HEK293 (cell line): ENCODE data around the gene IFT52.

Source experiments
- CTCF ChIA-PET: fragments of 350-600 bp; formaldehyde crosslinking; extraction: SDS; loops from one replicate; lab custom pipeline; 2021; ENCODE audit warnings: antibody characterized with exemption; lab: Yijun Ruan, JAX
- POLR2A ChIA-PET: fragments of 300-600 bp; formaldehyde crosslinking; extraction: SDS; loops from one replicate; lab custom pipeline; 2020; ENCODE audit warnings: antibody characterized with exemption, inconsistent platforms; lab: Yijun Ruan, JAX
- H3K27ac ChIP-seq: fragments of 200-500 bp; sonication (Bioruptor generic); 2 replicates; pipeline ENCODE4 v1.5.1; 2014; ENCODE audit warnings: low read depth, low read length, control low read depth, inconsistent platforms; ENCODE audit errors: extremely low read depth
- H3K36me3 ChIP-seq, 2 experiments: fragments of 200-500 bp in 1 of 2; sonication (Bioruptor generic) in 1 of 2; 1 replicate in 1 of 2; 2 replicates in 1 of 2; pipeline ENCODE4 v1.5.1; 2014 to 2017; ENCODE audit warnings: inconsistent platforms in 2 of 2, low read length in 2 of 2; ENCODE audit not compliant: control insufficient read depth in 2 of 2, insufficient read depth in 1 of 2
- H3K4me1 ChIP-seq: fragments of 200-500 bp; sonication (Bioruptor generic); 2 replicates; pipeline ENCODE4 v1.5.1; 2014; ENCODE audit warnings: mild to moderate bottlenecking, low read length, inconsistent platforms; ENCODE audit not compliant: control insufficient read depth, insufficient read depth
- H3K4me3 ChIP-seq: 2 replicates; pipeline ENCODE4 v1.5.1; 2011; ENCODE audit warnings: low read depth, mild to moderate bottlenecking, control low read depth, low read length, moderate library complexity
- H3K9me3 ChIP-seq: fragments of 200-500 bp; sonication (Bioruptor generic); 2 replicates; pipeline ENCODE4 v1.5.1; 2014; ENCODE audit warnings: low read depth, low read length, inconsistent platforms; ENCODE audit not compliant: control insufficient read depth, insufficient read depth
- FEZF1 ChIP-seq: fragments of 450-650 bp; formaldehyde crosslinking; IDR thresholded peaks from 2 replicates; pipeline ENCODE4 v1.5.1; 2016; ENCODE audit warnings: missing biosample characterization, missing genetic modification characterization
- GLIS2 ChIP-seq: fragments of 450-650 bp; formaldehyde crosslinking; IDR thresholded peaks from 2 replicates; pipeline ENCODE4 v1.5.1; 2016; ENCODE audit warnings: missing biosample characterization, missing genetic modification characterization
- KLF16 ChIP-seq: fragments of 450-650 bp; formaldehyde crosslinking; IDR thresholded peaks from 2 replicates; pipeline ENCODE4 v1.5.1; 2017; ENCODE audit warnings: missing biosample characterization, missing genetic modification characterization
- KLF9 ChIP-seq: fragments of 450-650 bp; formaldehyde crosslinking; IDR thresholded peaks from 2 replicates; pipeline ENCODE4 v1.5.1; 2016; ENCODE audit warnings: missing biosample characterization, missing genetic modification characterization, low read depth
- PRDM1 ChIP-seq: fragments of 450-650 bp; formaldehyde crosslinking; IDR thresholded peaks from 2 replicates; pipeline ENCODE4; 2016; ENCODE audit warnings: missing biosample characterization, missing genetic modification characterization
- RBAK ChIP-seq: fragments of 450-650 bp; formaldehyde crosslinking; IDR thresholded peaks from 2 replicates; pipeline ENCODE4 v1.5.1; 2016; ENCODE audit warnings: missing biosample characterization, missing genetic modification characterization
- SP7 ChIP-seq: fragments of 450-650 bp; formaldehyde crosslinking; IDR thresholded peaks from 2 replicates; pipeline ENCODE4 v1.5.1; 2016; ENCODE audit warnings: missing biosample characterization, missing genetic modification characterization
- ZBTB17 ChIP-seq: fragments of 450-650 bp; formaldehyde crosslinking; IDR thresholded peaks from 2 replicates; pipeline ENCODE4 v1.5.1; 2016; ENCODE audit warnings: missing biosample characterization, missing genetic modification characterization
- ZBTB48 ChIP-seq: fragments of 450-650 bp; formaldehyde crosslinking; IDR thresholded peaks from 2 replicates; pipeline ENCODE4 v1.5.1; 2016; ENCODE audit warnings: missing biosample characterization, missing genetic modification characterization
- ZBTB49 ChIP-seq: fragments of 450-650 bp; formaldehyde crosslinking; IDR thresholded peaks from 2 replicates; pipeline ENCODE4 v1.5.1; 2016; ENCODE audit warnings: missing biosample characterization, missing genetic modification characterization, low read depth
- ZFP37 ChIP-seq: fragments of 450-650 bp; formaldehyde crosslinking; IDR thresholded peaks from 2 replicates; pipeline ENCODE4 v1.5.1; 2016; ENCODE audit warnings: missing biosample characterization, missing genetic modification characterization
- ZIC2 ChIP-seq: fragments of 450-650 bp; formaldehyde crosslinking; IDR thresholded peaks from 2 replicates; pipeline ENCODE4 v1.5.1; 2016; ENCODE audit warnings: missing biosample characterization, missing genetic modification characterization
- ZNF148 ChIP-seq: fragments of 450-650 bp; formaldehyde crosslinking; IDR thresholded peaks from 2 replicates; pipeline ENCODE4 v1.5.0; 2017; ENCODE audit warnings: missing biosample characterization, missing genetic modification characterization, borderline replicate concordance
- ZNF18 ChIP-seq: fragments of 450-650 bp; formaldehyde crosslinking; IDR thresholded peaks from 2 replicates; pipeline ENCODE4 v1.5.1; 2016; ENCODE audit warnings: missing biosample characterization, missing genetic modification characterization
- ZNF223 ChIP-seq: fragments of 450-650 bp; formaldehyde crosslinking; IDR thresholded peaks from 2 replicates; pipeline ENCODE4 v1.5.1; 2016; ENCODE audit warnings: missing biosample characterization, missing genetic modification characterization
- ZNF24 ChIP-seq: fragments of 450-650 bp; formaldehyde crosslinking; IDR thresholded peaks from 2 replicates; pipeline ENCODE4 v1.5.1; 2016; ENCODE audit warnings: missing biosample characterization, missing genetic modification characterization
- ZNF248 ChIP-seq: fragments of 450-650 bp; formaldehyde crosslinking; IDR thresholded peaks from 2 replicates; pipeline ENCODE4 v1.5.1; 2017; ENCODE audit warnings: missing biosample characterization, missing genetic modification characterization
- ZNF354C ChIP-seq: fragments of 450-650 bp; formaldehyde crosslinking; IDR thresholded peaks from 2 replicates; pipeline ENCODE4 v1.5.1; 2016; ENCODE audit warnings: missing biosample characterization, missing genetic modification characterization, low read depth, borderline replicate concordance
- ZNF362 ChIP-seq: fragments of 450-650 bp; formaldehyde crosslinking; IDR thresholded peaks from 2 replicates; pipeline ENCODE4 v1.5.1; 2016; ENCODE audit warnings: missing biosample characterization, missing genetic modification characterization
- ZNF37A ChIP-seq: fragments of 450-650 bp; IDR thresholded peaks from 2 replicates; pipeline ENCODE4 v1.5.1; 2018; ENCODE audit warnings: missing biosample characterization, missing genetic modification characterization
- ZNF473 ChIP-seq: fragments of 450-650 bp; formaldehyde crosslinking; IDR thresholded peaks from 2 replicates; pipeline ENCODE4 v1.5.1; 2017; ENCODE audit warnings: missing biosample characterization, missing genetic modification characterization
- ZNF514 ChIP-seq: fragments of 450-650 bp; formaldehyde crosslinking; IDR thresholded peaks from 2 replicates; pipeline ENCODE4 v1.5.1; 2016; ENCODE audit warnings: missing biosample characterization, missing genetic modification characterization
- ZNF626 ChIP-seq: fragments of 450-650 bp; sonication (Bioruptor Pico); formaldehyde crosslinking; IDR thresholded peaks from 2 replicates; pipeline ENCODE4 v1.5.1; 2018; ENCODE audit warnings: missing biosample characterization, missing genetic modification characterization, inconsistent platforms
- ZNF629 ChIP-seq: fragments of 450-650 bp; formaldehyde crosslinking; IDR thresholded peaks from 2 replicates; pipeline ENCODE4 v1.5.1; 2017; ENCODE audit warnings: missing biosample characterization, missing genetic modification characterization
- ZNF704 ChIP-seq: fragments of 450-650 bp; formaldehyde crosslinking; IDR thresholded peaks from 2 replicates; pipeline ENCODE4 v1.5.1; 2016; ENCODE audit warnings: missing biosample characterization, missing genetic modification characterization
- ZNF768 ChIP-seq: fragments of 450-650 bp; formaldehyde crosslinking; IDR thresholded peaks from 2 replicates; pipeline ENCODE4 v1.5.1; 2018; ENCODE audit warnings: missing biosample characterization, mild to moderate bottlenecking, missing genetic modification characterization
- TF ChIP-seq, protein P1 (sequence below): fragments of 450-650 bp; formaldehyde crosslinking; IDR thresholded peaks from 2 replicates; pipeline ENCODE4 v1.5.1; 2016; ENCODE audit warnings: missing biosample characterization, missing genetic modification characterization

IFT52 gene

GRCh38 chr20:43563991-43564390 lies 26.7 kb upstream of the IFT52 start:
- Histone ChIP-seq H3K27ac (no peak overlapping the region), H3K9me3 (no peaks in the 10 kb centered on the region), H3K4me1 (no peaks in the 10 kb centered on the region), H3K4me3 (no peak overlapping the region), H3K36me3 (no peaks in the 10 kb centered on the region)
- TF ChIP-seq, protein P1, sequence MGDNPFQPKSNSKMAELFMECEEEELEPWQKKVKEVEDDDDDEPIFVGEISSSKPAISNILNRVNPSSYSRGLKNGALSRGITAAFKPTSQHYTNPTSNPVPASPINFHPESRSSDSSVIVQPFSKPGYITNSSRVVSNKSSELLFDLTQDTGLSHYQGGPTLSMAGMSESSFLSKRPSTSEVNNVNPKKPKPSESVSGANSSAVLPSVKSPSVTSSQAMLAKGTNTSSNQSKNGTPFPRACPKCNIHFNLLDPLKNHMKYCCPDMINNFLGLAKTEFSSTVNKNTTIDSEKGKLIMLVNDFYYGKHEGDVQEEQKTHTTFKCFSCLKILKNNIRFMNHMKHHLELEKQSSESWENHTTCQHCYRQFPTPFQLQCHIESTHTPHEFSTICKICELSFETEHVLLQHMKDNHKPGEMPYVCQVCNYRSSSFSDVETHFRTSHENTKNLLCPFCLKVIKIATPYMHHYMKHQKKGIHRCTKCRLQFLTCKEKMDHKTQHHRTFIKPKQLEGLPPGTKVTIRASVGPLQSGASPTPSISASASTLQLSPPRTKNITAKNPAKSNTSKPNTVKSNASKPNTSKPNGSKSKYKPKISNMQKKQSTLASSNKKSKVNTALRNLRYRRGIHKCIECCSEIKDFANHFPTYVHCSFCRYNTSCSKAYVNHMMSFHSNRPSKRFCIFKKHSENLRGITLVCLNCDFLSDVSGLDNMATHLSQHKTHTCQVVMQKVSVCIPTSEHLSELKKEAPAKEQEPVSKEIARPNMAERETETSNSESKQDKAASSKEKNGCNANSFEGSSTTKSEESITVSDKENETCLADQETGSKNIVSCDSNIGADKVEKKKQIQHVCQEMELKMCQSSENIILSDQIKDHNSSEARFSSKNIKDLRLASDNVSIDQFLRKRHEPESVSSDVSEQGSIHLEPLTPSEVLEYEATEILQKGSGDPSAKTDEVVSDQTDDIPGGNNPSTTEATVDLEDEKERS (tag by site-specific recombination) = no peak
- TF ChIP-seq ZNF148 (tag by site-specific recombination) = no peak
- no peak for TF ChIP-seq ZNF704
- no peak for TF ChIP-seq PRDM1 (tag by site-specific recombination)
- TF ChIP-seq KLF9 (tag by site-specific recombination) = no peak
- TF ChIP-seq ZIC2 (tag by site-specific recombination) = no peak
- no peak for TF ChIP-seq GLIS2
- no peak for TF ChIP-seq SP7
- TF ChIP-seq ZNF768 (tag by site-specific recombination) = no peak
- TF ChIP-seq KLF16 = no peak
- TF ChIP-seq FEZF1 (tag by site-specific recombination) = no peak
- TF ChIP-seq ZFP37 (tag by site-specific recombination) = no peak
- no peak for TF ChIP-seq ZNF24 (tag by site-specific recombination)
- TF ChIP-seq ZNF223 (tag by site-specific recombination) = no peak
- CTCF ChIA-PET = no interaction called here
- POLR2A ChIA-PET = no interaction called here

DNA sequence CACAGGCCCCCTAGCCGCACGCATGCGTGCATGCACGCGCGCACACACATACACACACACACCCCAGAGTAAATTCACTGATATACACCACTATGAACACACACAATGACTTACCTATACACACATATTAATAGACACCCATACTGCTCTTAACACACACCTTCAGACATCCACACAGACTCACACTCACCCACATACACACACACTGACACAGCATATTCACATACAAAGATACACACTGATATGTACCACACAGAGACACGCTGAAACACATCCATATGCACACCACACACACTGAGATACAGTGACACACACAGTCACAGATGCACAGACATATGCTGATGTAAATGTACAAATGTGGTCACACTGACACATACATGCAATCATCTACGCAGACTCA lies 26.3 kb upstream of the IFT52 start:
- CTCF ChIA-PET = no interaction called here
- Histone ChIP-seq H3K4me3 (no peak overlapping the region), H3K4me1 (no peaks in the 10 kb centered on the region), H3K9me3 (no peaks in the 10 kb centered on the region), H3K27ac (no peak overlapping the region), H3K36me3 (no peaks in the 10 kb centered on the region)
- POLR2A ChIA-PET = no interaction called here
- TF ChIP-seq ZNF626 (tag by site-specific recombination) (no peak), ZBTB49 (tag by site-specific recombination) (no peak), ZNF354C (tag by site-specific recombination) (no peak), ZNF629 (no peak), ZNF18 (tag by site-specific recombination) (no peak), ZBTB48 (tag by site-specific recombination) (no peak), ZNF473 (tag by site-specific recombination) (no peak), ZNF362 (tag by site-specific recombination) (no peak), ZBTB17 (tag by site-specific recombination) (no peak), RBAK (no peak), ZNF248 (tag by site-specific recombination) (no peak), ZNF37A (tag by site-specific recombination) (no peak), ZNF514 (tag by site-specific recombination) (no peak)
